Measurements from ENCODE around the gene PRSS33.

The PRSS33 gene

GRCh38 chr16:2787406-2787805, at the start of gene PRSS33:
TSS of gene PRSS33 (minus strand) at chr16:2787560. CDS start at chr16:2786547, 1,013 bp downstream.
- no peak for DNase-seq

- DNase-seq: no peak
Observed at GRCh38 chr16:2836646-2837508, 49.5 kb upstream of the PRSS33 start.

DNA sequence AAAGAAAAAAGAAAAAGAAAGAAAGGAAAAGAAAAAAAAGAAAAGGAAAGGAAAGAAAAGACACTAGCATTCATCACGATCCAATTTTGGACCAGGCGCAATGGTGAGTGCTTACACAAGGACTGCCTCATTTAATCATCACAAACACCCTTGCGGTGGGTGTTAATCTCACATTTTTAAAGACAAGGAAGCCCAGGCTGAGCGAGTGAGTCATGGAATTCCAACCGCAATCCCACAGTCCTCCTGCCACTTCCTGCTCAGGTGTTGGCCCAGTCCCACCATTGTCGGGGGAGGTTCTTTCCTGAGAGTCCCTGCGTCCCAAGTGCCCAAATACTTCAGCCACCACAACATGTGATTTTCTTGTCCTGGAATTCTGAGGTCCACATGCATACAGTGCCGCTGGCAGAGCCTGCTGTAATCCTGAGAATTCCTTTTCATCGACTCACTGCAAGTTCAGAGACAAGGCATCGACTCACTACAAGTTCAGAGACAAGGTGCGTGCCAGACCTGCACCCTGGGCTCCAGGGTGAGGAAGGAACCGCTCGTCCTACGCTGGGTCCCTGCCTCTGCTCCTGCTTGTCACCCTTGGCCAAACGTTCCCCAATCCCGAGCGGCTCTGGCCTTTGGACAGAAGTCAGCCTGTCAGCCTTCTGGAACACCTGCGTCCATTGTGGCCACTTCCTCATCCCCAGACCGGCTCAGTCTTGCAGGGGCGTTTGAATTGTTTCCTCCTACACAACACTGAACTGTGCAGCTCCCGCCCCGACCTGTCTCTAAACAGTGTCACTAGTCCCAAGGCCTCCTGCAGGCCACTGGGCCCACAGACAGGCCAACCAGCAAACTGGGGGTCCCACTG, 48.5 kb upstream of the PRSS33 start:
- no peak for DNase-seq

DNA sequence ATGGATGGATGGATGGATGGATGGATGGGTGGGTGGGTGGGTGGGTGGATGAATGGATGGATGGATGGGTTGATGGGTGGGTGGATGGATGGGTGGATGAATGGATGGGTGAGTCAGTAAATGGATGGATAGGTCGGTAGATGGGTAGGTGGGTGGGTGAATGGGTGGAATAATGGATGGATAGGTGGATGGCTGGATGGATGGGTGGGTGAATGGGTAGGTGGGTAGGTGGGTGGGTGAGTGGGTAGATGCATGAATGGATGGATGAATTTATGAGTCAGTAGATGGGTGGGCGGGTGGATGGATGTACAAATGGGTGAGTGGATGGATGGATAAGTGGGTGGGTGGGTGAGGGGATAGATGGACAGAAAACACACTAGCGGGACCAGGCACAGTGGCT, 47.6 kb upstream of the PRSS33 start:
- DNase-seq: no peak

GRCh38 chr16:2833776-2834175, 46.4 kb upstream of the PRSS33 start:
- no peak for DNase-seq

GRCh38 chr16:2831203-2831602, 43.8 kb upstream of the PRSS33 start:
- no peak for DNase-seq

- DNase-seq: no peak
Observed at GRCh38 chr16:2830355-2830695, 43.0 kb upstream of the PRSS33 start.

GRCh38 chr16:2829501-2830354, 42.4 kb upstream of the PRSS33 start, which contains the start of gene ZG16B:
TSS of gene ZG16B (plus strand) at chr16:2830303. CDS start at chr16:2830442, 139 bp downstream.
- DNase-seq: no peak

DNA sequence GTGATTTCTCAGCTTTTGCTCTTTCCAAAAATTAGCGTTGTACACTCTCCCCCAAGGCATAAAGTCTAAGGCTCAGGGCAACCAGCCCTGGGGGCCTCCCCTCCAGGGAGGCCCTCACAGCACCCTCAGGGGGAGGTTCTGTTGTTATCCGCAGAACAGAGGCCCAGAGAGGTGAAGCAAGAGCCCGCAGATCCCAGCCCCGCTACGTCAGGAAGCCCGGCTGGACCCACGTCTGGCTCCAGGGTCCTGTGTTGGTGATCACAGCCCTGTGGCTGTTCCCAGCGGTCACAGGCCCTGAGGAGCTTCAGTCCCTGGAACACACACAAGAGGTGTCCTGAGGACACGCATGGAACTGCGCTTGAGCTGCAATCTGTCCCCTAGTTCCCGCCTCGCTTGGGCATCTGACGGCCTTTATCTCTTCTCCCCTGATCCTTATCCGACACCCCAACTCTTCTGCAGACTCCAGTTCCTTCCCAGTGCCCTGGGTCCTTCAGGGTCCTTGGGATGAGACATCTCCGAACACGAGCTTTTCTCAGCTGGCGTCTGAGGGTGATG, 41.6 kb upstream of the PRSS33 start:
- no peak for DNase-seq

DNA sequence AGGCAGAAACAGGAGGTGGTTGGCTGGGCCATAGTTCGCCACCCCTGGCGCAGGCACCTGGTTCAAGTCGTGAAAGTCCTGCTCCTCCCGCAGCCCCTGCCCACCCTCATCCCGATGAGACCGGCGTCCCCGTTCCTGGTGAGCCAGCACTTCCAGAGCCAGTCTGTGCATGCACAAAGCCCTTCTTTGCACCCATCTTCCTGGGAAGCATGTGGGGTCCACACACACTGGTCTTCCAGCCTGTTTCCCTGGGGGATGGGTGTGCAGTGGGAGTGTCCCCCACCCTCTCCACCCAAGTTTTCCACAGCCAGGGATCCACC, 41.1 kb upstream of the PRSS33 start:
- DNase-seq: no peak

DNA sequence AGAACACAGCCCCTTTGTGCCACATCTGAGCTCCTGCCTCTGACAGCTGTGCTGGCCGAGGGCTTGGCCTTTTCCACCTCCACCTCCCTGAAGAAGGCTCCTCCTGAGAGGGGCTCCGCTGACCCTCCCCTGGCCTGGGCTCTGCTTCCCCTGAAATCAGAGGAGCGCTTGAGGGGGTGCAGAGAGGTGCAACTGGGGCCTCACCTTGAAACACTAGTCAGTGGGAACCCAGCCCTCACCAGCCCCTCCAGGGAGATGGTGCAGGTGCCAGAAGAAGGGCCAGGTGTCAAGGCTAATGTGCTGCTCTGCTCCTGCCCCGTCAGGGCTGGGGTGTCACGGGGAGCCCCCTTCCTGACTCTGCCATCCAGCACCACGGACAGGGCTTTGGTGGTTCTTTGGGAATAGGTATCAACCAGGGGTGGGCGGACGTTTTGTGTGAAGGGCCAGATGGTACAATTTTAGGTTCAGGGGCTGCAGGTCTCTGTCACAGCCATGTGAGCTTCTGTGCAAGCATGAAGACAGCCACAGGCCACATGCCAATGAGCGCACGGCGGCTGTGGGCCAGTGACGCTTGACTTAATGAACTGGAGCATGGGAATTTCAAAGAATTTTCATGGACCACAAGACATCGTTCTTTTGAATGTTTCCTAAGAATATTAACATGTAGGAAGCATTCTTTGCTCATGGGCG, 40.6 kb upstream of the PRSS33 start:
- DNase-seq: no peak

GRCh38 chr16:2827374-2827791, 40.0 kb upstream of the PRSS33 start:
- no peak for DNase-seq

GRCh38 chr16:2826591-2827373, 39.4 kb upstream of the PRSS33 start:
- no peak for DNase-seq

DNA sequence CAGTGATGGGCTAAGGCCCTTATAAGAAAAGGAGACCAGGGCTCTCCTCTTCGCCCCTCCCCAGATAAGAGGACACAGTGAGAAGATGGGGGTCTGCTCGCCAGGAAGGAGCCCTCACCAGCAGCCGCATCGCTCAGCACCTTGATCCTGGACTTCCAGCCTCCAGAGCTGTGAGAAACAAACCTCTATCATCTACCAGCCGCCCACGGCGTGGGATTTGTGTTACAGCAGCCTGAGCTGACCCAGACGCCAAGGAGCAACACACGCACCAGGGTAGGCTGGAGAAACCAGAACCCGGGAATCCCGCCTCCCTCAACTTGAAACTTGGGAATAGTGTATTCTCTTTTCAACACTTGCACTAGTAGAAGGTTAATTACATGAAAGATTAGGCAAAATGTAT, 38.5 kb upstream of the PRSS33 start:
- no peak for DNase-seq

GRCh38 chr16:2825049-2825742, 37.8 kb upstream of the PRSS33 start:
- no peak for DNase-seq

DNA sequence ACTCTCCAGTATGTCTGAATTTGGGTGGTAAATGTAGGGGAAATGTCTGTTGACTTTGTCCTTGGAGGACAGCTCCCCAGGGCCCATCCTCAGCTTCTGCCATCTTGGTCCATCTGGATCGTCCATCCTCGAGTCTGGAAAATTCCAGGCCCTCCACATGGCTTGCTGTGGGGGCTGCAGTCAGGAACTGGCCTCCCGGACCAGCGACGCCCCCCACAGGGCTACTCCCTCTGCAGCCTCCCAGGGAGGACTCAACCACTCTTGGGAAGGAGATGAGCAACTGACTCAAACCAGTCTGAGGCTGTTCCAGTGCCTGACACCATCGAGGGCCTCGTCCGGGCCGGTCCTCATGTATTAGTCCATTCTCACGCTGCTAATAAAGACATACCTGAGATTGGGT, 37.3 kb upstream of the PRSS33 start:
- DNase-seq: no peak

DNA sequence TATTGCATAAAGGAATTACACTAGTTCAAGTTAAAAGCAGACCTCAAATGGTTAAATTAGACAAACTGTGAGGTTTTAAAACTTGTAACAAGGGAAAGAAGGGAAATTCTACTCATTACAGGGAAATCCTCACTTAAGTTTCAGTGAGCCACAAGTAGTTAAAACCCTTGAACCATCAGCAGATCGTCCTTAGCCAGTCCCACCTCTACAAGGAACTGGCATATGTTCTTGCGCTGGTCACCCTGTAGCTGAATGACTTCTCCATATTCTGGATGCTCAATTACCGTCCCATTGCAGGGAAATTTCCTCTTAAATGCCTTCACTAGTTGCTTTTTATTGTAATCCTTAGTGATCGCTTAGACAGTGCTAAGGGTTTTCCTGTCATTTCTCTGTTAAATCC, 35.1 kb upstream of the PRSS33 start:
- DNase-seq: no peak

DNA sequence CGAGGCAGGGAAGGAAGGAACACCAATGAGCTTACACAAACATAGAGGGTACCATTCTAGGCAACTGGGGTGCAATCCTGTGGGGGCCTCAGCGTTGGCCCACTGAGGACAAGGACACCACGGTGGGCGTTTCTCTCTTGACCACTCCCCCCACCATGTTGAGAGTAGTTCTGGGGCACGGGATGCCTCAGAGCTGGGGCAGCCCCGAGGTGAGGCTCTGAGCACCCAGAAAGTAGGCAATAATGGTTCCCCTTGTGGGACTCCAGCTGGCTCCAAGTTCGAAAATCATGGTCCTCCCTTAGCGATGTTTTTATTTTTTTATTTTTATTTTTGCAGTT, 34.8 kb upstream of the PRSS33 start:
- no peak for DNase-seq

GRCh38 chr16:2821487-2822157, 34.3 kb upstream of the PRSS33 start:
- no peak for DNase-seq

GRCh38 chr16:2820836-2821486, 33.6 kb upstream of the PRSS33 start:
- DNase-seq: no peak

Data from NCI-H748 treated with DMSO at 0.1 percent for 48 hours (cell line).